ENCODE measurements around the gene RCHY1.

- no peak for TF ChIP-seq CTCF (conservative IDR thresholded peaks at IDR 0.05; ENCODE audit: low read depth in 2 of 2)
- TF ChIP-seq, protein P1, sequence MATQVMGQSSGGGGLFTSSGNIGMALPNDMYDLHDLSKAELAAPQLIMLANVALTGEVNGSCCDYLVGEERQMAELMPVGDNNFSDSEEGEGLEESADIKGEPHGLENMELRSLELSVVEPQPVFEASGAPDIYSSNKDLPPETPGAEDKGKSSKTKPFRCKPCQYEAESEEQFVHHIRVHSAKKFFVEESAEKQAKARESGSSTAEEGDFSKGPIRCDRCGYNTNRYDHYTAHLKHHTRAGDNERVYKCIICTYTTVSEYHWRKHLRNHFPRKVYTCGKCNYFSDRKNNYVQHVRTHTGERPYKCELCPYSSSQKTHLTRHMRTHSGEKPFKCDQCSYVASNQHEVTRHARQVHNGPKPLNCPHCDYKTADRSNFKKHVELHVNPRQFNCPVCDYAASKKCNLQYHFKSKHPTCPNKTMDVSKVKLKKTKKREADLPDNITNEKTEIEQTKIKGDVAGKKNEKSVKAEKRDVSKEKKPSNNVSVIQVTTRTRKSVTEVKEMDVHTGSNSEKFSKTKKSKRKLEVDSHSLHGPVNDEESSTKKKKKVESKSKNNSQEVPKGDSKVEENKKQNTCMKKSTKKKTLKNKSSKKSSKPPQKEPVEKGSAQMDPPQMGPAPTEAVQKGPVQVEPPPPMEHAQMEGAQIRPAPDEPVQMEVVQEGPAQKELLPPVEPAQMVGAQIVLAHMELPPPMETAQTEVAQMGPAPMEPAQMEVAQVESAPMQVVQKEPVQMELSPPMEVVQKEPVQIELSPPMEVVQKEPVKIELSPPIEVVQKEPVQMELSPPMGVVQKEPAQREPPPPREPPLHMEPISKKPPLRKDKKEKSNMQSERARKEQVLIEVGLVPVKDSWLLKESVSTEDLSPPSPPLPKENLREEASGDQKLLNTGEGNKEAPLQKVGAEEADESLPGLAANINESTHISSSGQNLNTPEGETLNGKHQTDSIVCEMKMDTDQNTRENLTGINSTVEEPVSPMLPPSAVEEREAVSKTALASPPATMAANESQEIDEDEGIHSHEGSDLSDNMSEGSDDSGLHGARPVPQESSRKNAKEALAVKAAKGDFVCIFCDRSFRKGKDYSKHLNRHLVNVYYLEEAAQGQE (IDR thresholded peaks at IDR 0.05; ENCODE audit: unreplicated experiment): no peak
- TF ChIP-seq POLR2AphosphoS5 (IDR thresholded peaks at IDR 0.05; ENCODE audit: low read depth): no peak
- no peak for TF ChIP-seq EZH2 (IDR thresholded peaks at IDR 0.05; ENCODE audit: low read depth, unreplicated experiment)
- TF ChIP-seq JUNB (IDR thresholded peaks at IDR 0.05; ENCODE audit: unreplicated experiment): no peak
- TF ChIP-seq EZH2phosphoT487 (IDR thresholded peaks at IDR 0.05; ENCODE audit: unreplicated experiment): no peak
- TF ChIP-seq, protein P2, sequence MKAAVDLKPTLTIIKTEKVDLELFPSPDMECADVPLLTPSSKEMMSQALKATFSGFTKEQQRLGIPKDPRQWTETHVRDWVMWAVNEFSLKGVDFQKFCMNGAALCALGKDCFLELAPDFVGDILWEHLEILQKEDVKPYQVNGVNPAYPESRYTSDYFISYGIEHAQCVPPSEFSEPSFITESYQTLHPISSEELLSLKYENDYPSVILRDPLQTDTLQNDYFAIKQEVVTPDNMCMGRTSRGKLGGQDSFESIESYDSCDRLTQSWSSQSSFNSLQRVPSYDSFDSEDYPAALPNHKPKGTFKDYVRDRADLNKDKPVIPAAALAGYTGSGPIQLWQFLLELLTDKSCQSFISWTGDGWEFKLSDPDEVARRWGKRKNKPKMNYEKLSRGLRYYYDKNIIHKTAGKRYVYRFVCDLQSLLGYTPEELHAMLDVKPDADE (IDR thresholded peaks at IDR 0.05): no peak
- TF ChIP-seq CREB1 (CRISPR knock-in tag; IDR thresholded peaks at IDR 0.05; ENCODE audit: low read depth): no peak
- TF ChIP-seq, protein P3, sequence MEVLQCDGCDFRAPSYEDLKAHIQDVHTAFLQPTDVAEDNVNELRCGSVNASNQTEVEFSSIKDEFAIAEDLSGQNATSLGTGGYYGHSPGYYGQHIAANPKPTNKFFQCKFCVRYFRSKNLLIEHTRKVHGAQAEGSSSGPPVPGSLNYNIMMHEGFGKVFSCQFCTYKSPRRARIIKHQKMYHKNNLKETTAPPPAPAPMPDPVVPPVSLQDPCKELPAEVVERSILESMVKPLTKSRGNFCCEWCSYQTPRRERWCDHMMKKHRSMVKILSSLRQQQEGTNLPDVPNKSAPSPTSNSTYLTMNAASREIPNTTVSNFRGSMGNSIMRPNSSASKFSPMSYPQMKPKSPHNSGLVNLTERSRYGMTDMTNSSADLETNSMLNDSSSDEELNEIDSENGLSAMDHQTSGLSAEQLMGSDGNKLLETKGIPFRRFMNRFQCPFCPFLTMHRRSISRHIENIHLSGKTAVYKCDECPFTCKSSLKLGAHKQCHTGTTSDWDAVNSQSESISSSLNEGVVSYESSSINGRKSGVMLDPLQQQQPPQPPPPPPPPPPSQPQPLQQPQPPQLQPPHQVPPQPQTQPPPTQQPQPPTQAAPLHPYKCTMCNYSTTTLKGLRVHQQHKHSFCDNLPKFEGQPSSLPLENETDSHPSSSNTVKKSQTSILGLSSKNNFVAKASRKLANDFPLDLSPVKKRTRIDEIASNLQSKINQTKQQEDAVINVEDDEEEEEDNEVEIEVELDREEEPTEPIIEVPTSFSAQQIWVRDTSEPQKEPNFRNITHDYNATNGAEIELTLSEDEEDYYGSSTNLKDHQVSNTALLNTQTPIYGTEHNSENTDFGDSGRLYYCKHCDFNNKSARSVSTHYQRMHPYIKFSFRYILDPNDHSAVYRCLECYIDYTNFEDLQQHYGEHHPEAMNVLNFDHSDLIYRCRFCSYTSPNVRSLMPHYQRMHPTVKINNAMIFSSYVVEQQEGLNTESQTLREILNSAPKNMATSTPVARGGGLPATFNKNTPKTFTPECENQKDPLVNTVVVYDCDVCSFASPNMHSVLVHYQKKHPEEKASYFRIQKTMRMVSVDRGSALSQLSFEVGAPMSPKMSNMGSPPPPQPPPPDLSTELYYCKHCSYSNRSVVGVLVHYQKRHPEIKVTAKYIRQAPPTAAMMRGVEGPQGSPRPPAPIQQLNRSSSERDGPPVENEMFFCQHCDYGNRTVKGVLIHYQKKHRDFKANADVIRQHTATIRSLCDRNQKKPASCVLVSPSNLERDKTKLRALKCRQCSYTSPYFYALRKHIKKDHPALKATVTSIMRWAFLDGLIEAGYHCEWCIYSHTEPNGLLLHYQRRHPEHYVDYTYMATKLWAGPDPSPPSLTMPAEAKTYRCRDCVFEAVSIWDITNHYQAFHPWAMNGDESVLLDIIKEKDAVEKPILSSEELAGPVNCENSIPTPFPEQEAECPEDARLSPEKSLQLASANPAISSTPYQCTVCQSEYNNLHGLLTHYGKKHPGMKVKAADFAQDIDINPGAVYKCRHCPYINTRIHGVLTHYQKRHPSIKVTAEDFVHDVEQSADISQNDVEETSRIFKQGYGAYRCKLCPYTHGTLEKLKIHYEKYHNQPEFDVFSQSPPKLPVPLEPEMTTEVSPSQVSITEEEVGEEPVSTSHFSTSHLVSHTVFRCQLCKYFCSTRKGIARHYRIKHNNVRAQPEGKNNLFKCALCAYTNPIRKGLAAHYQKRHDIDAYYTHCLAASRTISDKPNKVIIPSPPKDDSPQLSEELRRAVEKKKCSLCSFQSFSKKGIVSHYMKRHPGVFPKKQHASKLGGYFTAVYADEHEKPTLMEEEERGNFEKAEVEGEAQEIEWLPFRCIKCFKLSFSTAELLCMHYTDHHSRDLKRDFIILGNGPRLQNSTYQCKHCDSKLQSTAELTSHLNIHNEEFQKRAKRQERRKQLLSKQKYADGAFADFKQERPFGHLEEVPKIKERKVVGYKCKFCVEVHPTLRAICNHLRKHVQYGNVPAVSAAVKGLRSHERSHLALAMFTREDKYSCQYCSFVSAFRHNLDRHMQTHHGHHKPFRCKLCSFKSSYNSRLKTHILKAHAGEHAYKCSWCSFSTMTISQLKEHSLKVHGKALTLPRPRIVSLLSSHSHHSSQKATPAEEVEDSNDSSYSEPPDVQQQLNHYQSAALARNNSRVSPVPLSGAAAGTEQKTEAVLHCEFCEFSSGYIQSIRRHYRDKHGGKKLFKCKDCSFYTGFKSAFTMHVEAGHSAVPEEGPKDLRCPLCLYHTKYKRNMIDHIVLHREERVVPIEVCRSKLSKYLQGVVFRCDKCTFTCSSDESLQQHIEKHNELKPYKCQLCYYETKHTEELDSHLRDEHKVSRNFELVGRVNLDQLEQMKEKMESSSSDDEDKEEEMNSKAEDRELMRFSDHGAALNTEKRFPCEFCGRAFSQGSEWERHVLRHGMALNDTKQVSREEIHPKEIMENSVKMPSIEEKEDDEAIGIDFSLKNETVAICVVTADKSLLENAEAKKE (CRISPR knock-in tag; IDR thresholded peaks at IDR 0.05): no peak
- no peak for TF ChIP-seq ZNF114 (CRISPR knock-in tag; IDR thresholded peaks at IDR 0.05)
- no peak for TF ChIP-seq STAT1 (IDR thresholded peaks at IDR 0.05; ENCODE audit: unreplicated experiment)
- TF ChIP-seq NANOG (IDR thresholded peaks at IDR 0.05; ENCODE audit: borderline replicate concordance): no peak
Measured at GRCh38 chr4:75514949-75515612, 878 bp upstream of the RCHY1 start.
